GM18907 (cell line): ENCODE data around the gene ARHGAP42.
"Not testable (repeated sequence)": the region's sequence is repeated elsewhere in the genome, so short reads cannot be mapped to it uniquely, and the experiment has no call there.

ENCODE experiments used
- ATAC-seq: cut with Tn5 transposase; IDR thresholded peaks from one replicate; pipeline ENCODE4 v1.9.1; 2021; ENCODE audit warnings: mild to moderate bottlenecking, moderate library complexity; ENCODE audit not compliant: unreplicated experiment

The ARHGAP42 gene

GRCh38 chr11:100865443-100866065, 178.5 kb downstream of the ARHGAP42 start:
- ATAC-seq, result no peak

GRCh38 chr11:100866453-100866852, 179.4 kb downstream of the ARHGAP42 start:
- peak; percentile 57 for ATAC-seq

- no peak for ATAC-seq
These were observed 180.5 kb downstream of the ARHGAP42 start for GRCh38 chr11:100867606-100868005.

GRCh38 chr11:100869328-100869727, 182.2 kb downstream of the ARHGAP42 start:
- ATAC-seq, result no peak

- no peak for ATAC-seq
These were observed 183.1 kb downstream of the ARHGAP42 start for GRCh38 chr11:100870138-100870537.

- ATAC-seq, result no peak
These were observed 186.1 kb downstream of the ARHGAP42 start for GRCh38 chr11:100872951-100873740.

GRCh38 chr11:100874203-100874602, 187.1 kb downstream of the ARHGAP42 start:
- ATAC-seq, result no peak

- no peak for ATAC-seq
These were observed 188.4 kb downstream of the ARHGAP42 start for GRCh38 chr11:100875521-100875869.

GRCh38 chr11:100876815-100877520, 189.9 kb downstream of the ARHGAP42 start:
- peak; percentile 95 for ATAC-seq

- no peak for ATAC-seq
These were observed 191.4 kb downstream of the ARHGAP42 start for GRCh38 chr11:100878474-100878873.

- ATAC-seq, result no peak
These were observed 195.9 kb downstream of the ARHGAP42 start for GRCh38 chr11:100882957-100883356.

GRCh38 chr11:100883830-100884229, 196.7 kb downstream of the ARHGAP42 start:
- no peak for ATAC-seq

GRCh38 chr11:100887659-100888058, 200.6 kb downstream of the ARHGAP42 start:
- no peak for ATAC-seq

GRCh38 chr11:100888836-100889235, 201.7 kb downstream of the ARHGAP42 start:
- no peak for ATAC-seq

GRCh38 chr11:100889758-100890157, 202.7 kb downstream of the ARHGAP42 start:
- ATAC-seq, result no peak

- no peak for ATAC-seq
These were observed 203.7 kb downstream of the ARHGAP42 start for GRCh38 chr11:100890789-100891188.

- ATAC-seq, result no peak
These were observed 205.8 kb downstream of the ARHGAP42 start for GRCh38 chr11:100892886-100893285.

- no peak for ATAC-seq
These were observed 208.4 kb downstream of the ARHGAP42 start for GRCh38 chr11:100895449-100895848.

- not testable (repeated sequence) for ATAC-seq
These were observed 208.9 kb downstream of the ARHGAP42 start for GRCh38 chr11:100895976-100896375.

GRCh38 chr11:100901471-100901870, 214.4 kb downstream of the ARHGAP42 start:
- ATAC-seq, result not testable (repeated sequence)

- ATAC-seq, result no peak
These were observed 215.5 kb downstream of the ARHGAP42 start for GRCh38 chr11:100902454-100903141.
